IMR-90 (cell line): Measurements from ENCODE around the gene PROZ. TPM values are rescaled to one million over a fixed set of nuclear protein-coding genes. Genes with fewer than 3 reads are reported as not detected.
A peak's percentile ranks its signal among the peaks of the same experiment; 100 is the strongest.

Experiments
- ATAC-seq: fragments of 200-7000 bp; cut with Tn5 transposase; 2 replicates; pipeline ENCODE4 v1.9.1; 2020; ENCODE audit warnings: low read depth, mild to moderate bottlenecking, moderate library complexity
- BruUV-seq: library from RNA; stranded (reverse); fragments of 400-500 nt; replicated peaks from 2 replicates; lab custom pipeline; 2021; lab: Mats Ljungman, UMichigan
- CTCF ChIA-PET: fragments of 300-600 bp; formaldehyde crosslinking; extraction: SDS; loops from one replicate; lab custom pipeline; 2021; ENCODE audit warnings: antibody characterized with exemption; lab: Yijun Ruan, JAX
- POLR2A ChIA-PET: fragments of 300-600 bp; sonication (Branson Sonifier 250); formaldehyde crosslinking; loops from one replicate; lab custom pipeline; 2022; ENCODE audit warnings: antibody characterized with exemption; ENCODE audit not compliant: unreplicated experiment; lab: Charles Lee
- DNase-seq: peaks from one replicate; pipeline ENCODE4 v3.0.0; 2013
- H2AFZ ChIP-seq: replicated peaks from 2 replicates; pipeline ENCODE3; 2013; ENCODE audit warnings: low read length, mild to moderate bottlenecking; ENCODE audit not compliant: poor library complexity
- H2AK5ac ChIP-seq: 2 replicates; pipeline ENCODE4 v1.6.1; 2013; ENCODE audit warnings: low read depth, low read length, inconsistent platforms
- H2AK9ac ChIP-seq: replicated peaks from 2 replicates; pipeline ENCODE3; 2013; ENCODE audit warnings: mild to moderate bottlenecking, low read depth, low read length, moderate library complexity; ENCODE audit not compliant: poor library complexity
- H2BK120ac ChIP-seq: 2 replicates; pipeline ENCODE4 v1.6.1; 2013; ENCODE audit warnings: low read depth, low read length, inconsistent platforms
- H2BK15ac ChIP-seq: 3 replicates; pipeline ENCODE4 v1.6.1; 2013; ENCODE audit warnings: low read depth, low read length, inconsistent platforms
- H2BK20ac ChIP-seq: 2 replicates; pipeline ENCODE4 v1.6.1; 2013; ENCODE audit warnings: low read depth, mild to moderate bottlenecking, inconsistent platforms, low read length, moderate library complexity
- H2BK5ac ChIP-seq: 2 replicates; pipeline ENCODE4 v1.6.1; 2013; ENCODE audit warnings: mild to moderate bottlenecking, low read depth, low read length, inconsistent platforms; ENCODE audit not compliant: poor library complexity, severe bottlenecking
- H3K14ac ChIP-seq: replicated peaks from 2 replicates; pipeline ENCODE4 v1.6.1; 2013; ENCODE audit warnings: low read depth, low read length, inconsistent platforms
- H3K18ac ChIP-seq: 2 replicates; pipeline ENCODE4 v1.6.1; 2013; ENCODE audit warnings: low read depth, low read length, control low read depth
- H3K23ac ChIP-seq: 2 replicates; pipeline ENCODE4 v1.6.1; 2013; ENCODE audit warnings: low read depth, low read length, inconsistent platforms
- H3K27ac ChIP-seq: 2 replicates; pipeline ENCODE4 v1.5.1; 2013; ENCODE audit warnings: mild to moderate bottlenecking, control low read depth, low read length; ENCODE audit not compliant: insufficient read depth
- H3K27me3 ChIP-seq: 2 replicates; pipeline ENCODE4 v1.6.1; 2013; ENCODE audit warnings: low read length; ENCODE audit not compliant: control insufficient read depth, insufficient read depth
- H3K36me3 ChIP-seq: 2 replicates; pipeline ENCODE4 v1.6.1; 2013; ENCODE audit warnings: low read length, mixed read lengths; ENCODE audit not compliant: control insufficient read depth, insufficient read depth
- H3K4ac ChIP-seq: 2 replicates; pipeline ENCODE4 v1.6.1; 2013; ENCODE audit warnings: low read depth, low read length, inconsistent platforms
- H3K4me1 ChIP-seq: 2 replicates; pipeline ENCODE4 v1.6.1; 2013; ENCODE audit warnings: low read length, mixed read lengths; ENCODE audit not compliant: control insufficient read depth, insufficient read depth
- H3K4me2 ChIP-seq: 2 replicates; pipeline ENCODE4 v1.6.1; 2013; ENCODE audit warnings: low read depth, mild to moderate bottlenecking, control low read depth, low read length, moderate library complexity
- H3K4me3 ChIP-seq: 2 replicates; pipeline ENCODE4 v1.5.1; 2013; ENCODE audit warnings: low read depth, mild to moderate bottlenecking, control low read depth, low read length, moderate library complexity; ENCODE audit not compliant: insufficient read depth
- H3K56ac ChIP-seq: 2 replicates; pipeline ENCODE4 v1.6.1; 2013; ENCODE audit warnings: low read length, inconsistent platforms; ENCODE audit not compliant: insufficient read depth; ENCODE audit errors: extremely low read depth
- H3K79me1 ChIP-seq, 2 experiments: 2 replicates each; pipeline ENCODE4 v1.6.1; 2013; ENCODE audit warnings: low read length in 2 of 2, inconsistent platforms in 1 of 2, low read depth in 1 of 2
- H3K9ac ChIP-seq: 2 replicates; pipeline ENCODE4 v1.6.1; 2013; ENCODE audit warnings: low read depth, low read length, control low read depth
- H3K9me1 ChIP-seq: 2 replicates; pipeline ENCODE4 v1.6.1; 2013; ENCODE audit warnings: low read length, inconsistent platforms; ENCODE audit not compliant: insufficient read depth
- H3K9me3 ChIP-seq: 2 replicates; pipeline ENCODE4 v1.6.1; 2013; ENCODE audit warnings: low read length; ENCODE audit not compliant: control insufficient read depth, insufficient read depth
- H4K20me1 ChIP-seq: 2 replicates; pipeline ENCODE4 v1.6.1; 2013; ENCODE audit warnings: low read length, inconsistent platforms; ENCODE audit not compliant: insufficient read depth
- H4K5ac ChIP-seq: 2 replicates; pipeline ENCODE4 v1.6.1; 2013; ENCODE audit warnings: mild to moderate bottlenecking, low read depth, low read length, control low read depth
- H4K8ac ChIP-seq, 2 experiments: 2 replicates each; pipeline ENCODE4 v1.6.1; 2013; ENCODE audit warnings: low read depth in 2 of 2, low read length in 2 of 2, control low read depth in 1 of 2, inconsistent platforms in 1 of 2
- H4K91ac ChIP-seq: 2 replicates; pipeline ENCODE4 v1.6.1; 2013; ENCODE audit warnings: low read depth, low read length, inconsistent platforms; ENCODE audit not compliant: insufficient read depth
- BHLHE40 ChIP-seq: fragments of 150-350 bp; IDR thresholded peaks from 2 replicates; pipeline ENCODE4 v1.6.1; 2016; ENCODE audit warnings: mild to moderate bottlenecking, low read depth, low read length
- CEBPB ChIP-seq: IDR thresholded peaks from 2 replicates; pipeline ENCODE4 v1.6.1; 2012; ENCODE audit warnings: low read depth, low read length, improper control_type of control experiment
- FOS ChIP-seq: fragments of 150-350 bp; IDR thresholded peaks from 2 replicates; pipeline ENCODE4 v1.6.1; 2016; ENCODE audit warnings: low read depth, low read length
- MAZ ChIP-seq: IDR thresholded peaks from 2 replicates; pipeline ENCODE4 v1.6.1; 2012; ENCODE audit warnings: low read depth, mild to moderate bottlenecking, low read length, improper control_type of control experiment, moderate library complexity, borderline replicate concordance
- MXI1 ChIP-seq: IDR thresholded peaks from 2 replicates; pipeline ENCODE4 v1.6.1; 2012; ENCODE audit warnings: low read depth, mild to moderate bottlenecking, low read length, moderate library complexity, borderline replicate concordance
- NFE2L2 ChIP-seq: fragments of 150-350 bp; IDR thresholded peaks from 2 replicates; pipeline ENCODE4 v1.6.1; 2016; ENCODE audit warnings: low read depth, mild to moderate bottlenecking, low read length
- POLR2A ChIP-seq: IDR thresholded peaks from 2 replicates; pipeline ENCODE4 v1.6.1; 2012; ENCODE audit warnings: mild to moderate bottlenecking, low read depth, low read length
- RAD21 ChIP-seq: IDR thresholded peaks from 2 replicates; pipeline ENCODE4 v1.6.1; 2012; ENCODE audit warnings: low read length, improper control_type of control experiment
- RCOR1 ChIP-seq: IDR thresholded peaks from 2 replicates; pipeline ENCODE4 v1.6.1; 2012; ENCODE audit warnings: mild to moderate bottlenecking, low read length, improper control_type of control experiment; ENCODE audit not compliant: insufficient replicate concordance
- RFX5 ChIP-seq: IDR thresholded peaks from 2 replicates; pipeline ENCODE4 v1.8.0; 2012; ENCODE audit warnings: low read depth, mild to moderate bottlenecking, low read length, moderate library complexity
- SMC3 ChIP-seq: fragments of 150-350 bp; IDR thresholded peaks from 2 replicates; pipeline ENCODE4 v1.6.1; 2016; ENCODE audit warnings: low read depth, mild to moderate bottlenecking, antibody characterized with exemption, low read length, moderate library complexity
- WGBS, 2 experiments: methylation state at CpG; one replicate each; pipeline versions ENCODE4 v1.1.5 to v1.1.7; 2013; ENCODE audit warnings: missing lambda C conversion rate in 2 of 2; ENCODE audit not compliant: insufficient read length in 1 of 2; ENCODE audit errors: extremely low coverage in 2 of 2; 5-methylcytosine and 5-hydroxymethylcytosine counted together
- dilution Hi-C: fragments of 300-500 bp; cut with HindIII; formaldehyde crosslinking; loops from one replicate; pipeline ENCODE4 v1.14.3; 2018; ENCODE audit warnings: low sequenced_read_pairs; ENCODE audit not compliant: unreplicated experiment
- in situ Hi-C: fragments of 300-500 bp; cut with MboI; formaldehyde crosslinking; loops from 3 replicates; pipeline ENCODE4 v1.14.3; 2019; ENCODE audit warnings: low sequenced_read_pairs, inconsistent platforms, mixed read lengths
- intact Hi-C: fragments of 100-400 bp; cut with micrococcal nuclease; formaldehyde crosslinking; loops from 2 replicates; pipeline ENCODE4 v1.10.0; 2022
- polyA plus RNA-seq, 3 experiments: library from polyadenylated mRNA; depleted of rRNA; stranded (reverse); fragments of >200 nt; gene quantifications; 2 replicates each; pipeline ENCODE4 v1.2.3, GENCODE V29; 2012; ENCODE audit warnings: low replicate concordance in 1 of 3
- total RNA-seq: library from RNA; depleted of rRNA; stranded (reverse); fragments of >200 nt; gene quantifications from 2 replicates; pipeline ENCODE4 v1.2.3, GENCODE V29; 2012
- TF ChIP-seq, protein P1 (sequence below): fragments of 150-350 bp; IDR thresholded peaks from 2 replicates; pipeline ENCODE4 v1.6.1; 2017; ENCODE audit warnings: mild to moderate bottlenecking, antibody characterized with exemption, low read length, low read depth
- TF ChIP-seq, protein P2 (sequence below): fragments of 150-350 bp; IDR thresholded peaks from 2 replicates; pipeline ENCODE4 v1.6.1; 2016; ENCODE audit warnings: low read depth, mild to moderate bottlenecking, low read length, moderate library complexity, borderline replicate concordance
- TF ChIP-seq, protein P3 (sequence below): conservative IDR thresholded peaks from 2 replicates; pipeline ENCODE4 v1.5.1; 2012; ENCODE audit warnings: mild to moderate bottlenecking, low read depth, low read length, improper control_type of control experiment

Gene PROZ
- total and polyA plus RNA-seq, 2 of the 4 experiments (the other 2 are of a cell fraction): not detected

DNA sequence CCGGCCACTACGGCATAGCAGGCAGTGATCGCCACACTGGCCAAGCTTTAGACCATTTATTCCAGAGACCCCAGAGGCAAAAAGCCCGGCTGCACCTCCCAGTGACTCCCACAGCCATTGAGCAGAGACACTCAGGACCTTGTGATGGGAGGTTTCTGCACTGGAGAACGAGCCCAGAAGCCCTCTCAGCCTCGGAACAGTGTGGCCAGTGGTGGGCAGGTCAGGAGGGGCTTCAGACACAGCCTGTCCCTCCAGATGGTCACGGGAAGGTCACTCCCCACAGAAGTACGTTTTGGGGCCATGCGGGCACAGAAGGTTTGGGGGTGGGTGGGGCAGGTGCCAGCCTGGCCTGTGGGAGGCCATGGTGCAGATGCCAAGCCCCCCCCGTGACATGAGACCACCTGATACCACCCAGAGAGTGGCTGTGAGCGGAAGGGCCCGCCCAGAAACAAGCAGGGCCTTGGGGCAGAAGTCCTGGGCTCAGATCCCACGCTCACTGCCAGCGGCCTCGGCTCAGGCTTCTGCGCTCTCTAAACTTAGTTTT, 36.4 kb upstream of the PROZ start:
- peak overlapping the region; percentile 80 for H2AFZ ChIP-seq
- POLR2A ChIA-PET: no interaction called here

More for the DNA sequence above, 36.4 kb upstream of the PROZ start:
- CTCF ChIA-PET: no interaction called here
- Histone ChIP-seq H2AK5ac (no peak overlapping the region; the same call in 1 of the 2 replicates), H3K14ac (no peak overlapping the region), H3K4me3 (no peak overlapping the region), H3K4me2 (no peak overlapping the region), H2AK9ac (peak overlapping the region; percentile 44), H3K27ac (no peak overlapping the region), H3K18ac (no peak overlapping the region), H4K8ac (peak overlapping the region in 1 of 2 experiments; percentile 26; a peak in 3 of 4 replicates), H4K91ac (no peak overlapping the region), H2BK20ac (no peak overlapping the region), H2BK5ac (no peak overlapping the region), H3K79me1 (no peaks in the 10 kb centered on the region), H3K4ac (peak overlapping the region; percentile 3; the same call in 1 of the 2 replicates), H4K20me1 (no peaks in the 10 kb centered on the region), H3K9ac (no peak overlapping the region), H2BK120ac (no peak overlapping the region), H3K23ac (no peak overlapping the region), H4K5ac (peak overlapping the region; percentile 31), H2BK15ac (no peak overlapping the region), H3K56ac (no peak overlapping the region), H3K9me3 (no peaks in the 10 kb centered on the region), H3K4me1 (peaks cover 6% of the 10 kb centered on the region; the same call in 1 of the 2 replicates), H3K9me1 (peaks cover 11% of the 10 kb centered on the region; the same call in 1 of the 2 replicates), H3K27me3 (peaks cover 1% of the 10 kb centered on the region; the same call in 1 of the 2 replicates), H3K36me3 (no peaks in the 10 kb centered on the region)
- TF ChIP-seq FOS (no peak), NFE2L2 (no peak), RAD21 (no peak), BHLHE40 (no peak), MXI1 (no peak), SMC3 (no peak), RFX5 (no peak), POLR2A (no peak), MAZ (no peak), CEBPB (no peak), RCOR1 (no peak)
- TF ChIP-seq, protein P1, sequence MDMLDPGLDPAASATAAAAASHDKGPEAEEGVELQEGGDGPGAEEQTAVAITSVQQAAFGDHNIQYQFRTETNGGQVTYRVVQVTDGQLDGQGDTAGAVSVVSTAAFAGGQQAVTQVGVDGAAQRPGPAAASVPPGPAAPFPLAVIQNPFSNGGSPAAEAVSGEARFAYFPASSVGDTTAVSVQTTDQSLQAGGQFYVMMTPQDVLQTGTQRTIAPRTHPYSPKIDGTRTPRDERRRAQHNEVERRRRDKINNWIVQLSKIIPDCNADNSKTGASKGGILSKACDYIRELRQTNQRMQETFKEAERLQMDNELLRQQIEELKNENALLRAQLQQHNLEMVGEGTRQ: no peak
- TF ChIP-seq, protein P2, sequence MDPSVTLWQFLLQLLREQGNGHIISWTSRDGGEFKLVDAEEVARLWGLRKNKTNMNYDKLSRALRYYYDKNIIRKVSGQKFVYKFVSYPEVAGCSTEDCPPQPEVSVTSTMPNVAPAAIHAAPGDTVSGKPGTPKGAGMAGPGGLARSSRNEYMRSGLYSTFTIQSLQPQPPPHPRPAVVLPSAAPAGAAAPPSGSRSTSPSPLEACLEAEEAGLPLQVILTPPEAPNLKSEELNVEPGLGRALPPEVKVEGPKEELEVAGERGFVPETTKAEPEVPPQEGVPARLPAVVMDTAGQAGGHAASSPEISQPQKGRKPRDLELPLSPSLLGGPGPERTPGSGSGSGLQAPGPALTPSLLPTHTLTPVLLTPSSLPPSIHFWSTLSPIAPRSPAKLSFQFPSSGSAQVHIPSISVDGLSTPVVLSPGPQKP: no peak
- TF ChIP-seq, protein P3, sequence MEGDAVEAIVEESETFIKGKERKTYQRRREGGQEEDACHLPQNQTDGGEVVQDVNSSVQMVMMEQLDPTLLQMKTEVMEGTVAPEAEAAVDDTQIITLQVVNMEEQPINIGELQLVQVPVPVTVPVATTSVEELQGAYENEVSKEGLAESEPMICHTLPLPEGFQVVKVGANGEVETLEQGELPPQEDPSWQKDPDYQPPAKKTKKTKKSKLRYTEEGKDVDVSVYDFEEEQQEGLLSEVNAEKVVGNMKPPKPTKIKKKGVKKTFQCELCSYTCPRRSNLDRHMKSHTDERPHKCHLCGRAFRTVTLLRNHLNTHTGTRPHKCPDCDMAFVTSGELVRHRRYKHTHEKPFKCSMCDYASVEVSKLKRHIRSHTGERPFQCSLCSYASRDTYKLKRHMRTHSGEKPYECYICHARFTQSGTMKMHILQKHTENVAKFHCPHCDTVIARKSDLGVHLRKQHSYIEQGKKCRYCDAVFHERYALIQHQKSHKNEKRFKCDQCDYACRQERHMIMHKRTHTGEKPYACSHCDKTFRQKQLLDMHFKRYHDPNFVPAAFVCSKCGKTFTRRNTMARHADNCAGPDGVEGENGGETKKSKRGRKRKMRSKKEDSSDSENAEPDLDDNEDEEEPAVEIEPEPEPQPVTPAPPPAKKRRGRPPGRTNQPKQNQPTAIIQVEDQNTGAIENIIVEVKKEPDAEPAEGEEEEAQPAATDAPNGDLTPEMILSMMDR: no peak
- 79% methylated on average over 6 of the region's 16 CpGs; no CpG with 5 or more reads in 1 of the 2 experiments for WGBS, 2 experiments
- in situ Hi-C loops (no loop called here), dilution Hi-C loops (no loop called here), intact Hi-C loops (no loop called here)
- ATAC-seq (peak; percentile 5), DNase-seq (no peak)
- no TSS peak for BruUV-seq
